ENCODE results near the gene OSBPL10.
A peak's percentile ranks its signal among the peaks of the same experiment; 100 is the strongest.

Gene OSBPL10

GRCh38 chr3:31962801-31963205, 18.3 kb downstream of the OSBPL10 start:
- no peaks in the 10 kb centered on the region for H3K9me3 ChIP-seq (ENCODE audit: insufficient read depth, low read length)
- H2AFZ ChIP-seq (ENCODE audit: low read depth, low read length): no peak overlapping the region
- TF ChIP-seq EZH2phosphoT487 (IDR thresholded peaks at IDR 0.05; ENCODE audit: low read depth) (no peak), CTCF (IDR thresholded peaks at IDR 0.05; ENCODE audit: low read depth, low read length) (no peak)
- no peaks in the 10 kb centered on the region for H3K36me3 ChIP-seq (replicated peaks; ENCODE audit: low read depth, low read length)
- H3K9ac ChIP-seq (ENCODE audit: low read length): no peak overlapping the region
- peaks cover 69% of the 10 kb centered on the region for H3K4me1 ChIP-seq (ENCODE audit: low read length)
- no peak overlapping the region for H3K4me3 ChIP-seq (ENCODE audit: low read length)
- 0 out of 2 replicates have a peak overlapping the region, but pooled peaks have one; percentile 1 for H3K4me2 ChIP-seq (ENCODE audit: low read length)
- peaks cover 82% of the 10 kb centered on the region for H3K79me2 ChIP-seq (ENCODE audit: low read length)
- H3K27me3 ChIP-seq (ENCODE audit: low read depth, low read length): no peaks in the 10 kb centered on the region
- no peak overlapping the region for H3K27ac ChIP-seq (ENCODE audit: low read length)
- no peaks in the 10 kb centered on the region for H4K20me1 ChIP-seq (ENCODE audit: insufficient read depth, low read length)

DNA sequence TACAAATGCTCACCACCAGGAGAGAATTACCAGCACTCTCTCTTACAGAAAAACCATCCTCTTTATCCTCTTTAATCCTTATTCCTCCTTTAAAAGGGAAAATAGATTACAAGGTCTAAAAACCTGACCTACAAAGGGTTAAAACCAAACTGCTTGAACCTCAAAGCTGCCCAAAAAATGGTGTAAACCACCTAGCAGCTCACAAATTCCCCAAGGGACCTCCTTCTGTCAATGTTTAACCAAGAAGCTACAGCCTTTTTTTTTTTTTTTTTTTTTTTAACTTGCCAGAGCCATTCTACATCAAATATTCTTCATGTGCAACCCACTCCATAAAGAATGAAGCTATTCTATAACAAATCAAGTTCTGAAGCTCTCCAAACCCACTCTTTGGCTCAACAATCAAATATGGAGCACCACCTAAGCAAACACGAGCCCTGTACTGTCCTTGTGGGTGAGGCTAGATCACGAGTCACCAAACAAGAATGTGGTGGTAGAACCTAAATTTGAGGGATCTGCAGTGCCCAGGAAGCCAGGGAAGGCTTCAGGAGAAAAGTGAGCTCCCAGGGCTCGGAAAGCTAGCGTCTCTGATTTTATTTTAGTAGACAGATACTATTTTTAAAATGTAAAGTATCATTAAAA, 20.1 kb downstream of the OSBPL10 start:
- Histone ChIP-seq H3K4me1 (ENCODE audit: low read length) (peaks cover 59% of the 10 kb centered on the region), H3K4me2 (ENCODE audit: low read length) (peak overlapping the region; percentile 73), H3K27me3 (ENCODE audit: low read depth, low read length) (no peaks in the 10 kb centered on the region), H3K27ac (ENCODE audit: low read length) (peak overlapping the region; percentile 73), H2AFZ (ENCODE audit: low read depth, low read length) (peak overlapping the region; percentile 63), H3K36me3 (replicated peaks; ENCODE audit: low read depth, low read length) (peaks cover 3% of the 10 kb centered on the region), H3K79me2 (ENCODE audit: low read length) (peaks cover 77% of the 10 kb centered on the region), H3K4me3 (ENCODE audit: low read length) (peak overlapping the region; percentile 51), H3K9ac (ENCODE audit: low read length) (peak overlapping the region; percentile 54), H4K20me1 (ENCODE audit: insufficient read depth, low read length) (no peaks in the 10 kb centered on the region), H3K9me3 (ENCODE audit: insufficient read depth, low read length) (peaks cover 3% of the 10 kb centered on the region)
- TF ChIP-seq EZH2phosphoT487 (IDR thresholded peaks at IDR 0.05; ENCODE audit: low read depth): no peak
- TF ChIP-seq CTCF (IDR thresholded peaks at IDR 0.05; ENCODE audit: low read depth, low read length): no peak

DNA sequence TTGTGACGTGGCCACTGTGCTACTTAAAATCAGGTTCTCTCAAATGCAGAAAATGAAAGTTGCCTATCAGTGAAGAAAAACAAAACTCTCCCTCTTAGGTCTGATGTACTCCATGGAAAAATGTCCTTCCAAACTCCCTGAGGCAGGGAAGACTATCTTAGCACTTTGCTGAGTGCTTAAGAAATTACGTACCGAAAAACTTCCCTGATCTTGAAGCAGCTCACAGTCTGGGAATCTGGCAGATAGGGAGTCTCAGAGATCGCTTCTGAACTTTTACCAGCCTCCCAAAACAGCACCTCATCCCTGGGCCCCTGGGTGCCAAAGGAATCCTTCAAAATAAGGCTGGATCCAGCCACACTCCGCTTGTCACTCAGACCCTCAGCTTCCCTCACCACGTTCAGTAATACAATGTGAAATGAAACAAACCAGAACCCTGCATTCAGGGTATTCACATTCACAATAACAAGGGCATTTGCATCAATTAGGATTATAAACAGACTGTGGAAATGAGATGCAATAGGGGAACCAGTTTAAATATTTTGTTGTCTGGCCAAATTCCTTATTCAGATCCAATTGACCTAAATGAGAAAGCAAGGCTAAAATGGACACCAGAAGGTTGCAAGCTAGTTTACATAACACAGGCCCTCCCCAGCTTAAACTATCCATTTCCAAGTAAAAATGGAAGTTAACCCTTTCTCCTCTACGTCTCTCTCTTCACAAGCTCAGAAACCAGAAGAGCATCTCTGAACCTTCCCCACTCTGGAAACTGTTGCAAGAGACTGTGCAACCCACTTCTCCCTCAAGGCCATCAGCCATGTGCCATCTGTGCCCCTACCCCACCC, 20.9 kb downstream of the OSBPL10 start:
- H3K4me1 ChIP-seq (ENCODE audit: low read length): peaks cover 59% of the 10 kb centered on the region
- H3K36me3 ChIP-seq (replicated peaks; ENCODE audit: low read depth, low read length): peaks cover 11% of the 10 kb centered on the region
- no peaks in the 10 kb centered on the region for H3K27me3 ChIP-seq (ENCODE audit: low read depth, low read length)
- peak overlapping the region; percentile 54; the same call in 1 of the 2 replicates for H3K9ac ChIP-seq (ENCODE audit: low read length)
- peaks cover 83% of the 10 kb centered on the region for H3K79me2 ChIP-seq (ENCODE audit: low read length)
- H3K9me3 ChIP-seq (ENCODE audit: insufficient read depth, low read length): peaks cover 11% of the 10 kb centered on the region
- H3K27ac ChIP-seq (ENCODE audit: low read length): peak overlapping the region; percentile 73
- peak overlapping the region; percentile 51 for H3K4me3 ChIP-seq (ENCODE audit: low read length)
- peak overlapping the region; percentile 73 for H3K4me2 ChIP-seq (ENCODE audit: low read length)
- TF ChIP-seq EZH2phosphoT487 (IDR thresholded peaks at IDR 0.05; ENCODE audit: low read depth): no peak
- no peak for TF ChIP-seq CTCF (IDR thresholded peaks at IDR 0.05; ENCODE audit: low read depth, low read length)
- H4K20me1 ChIP-seq (ENCODE audit: insufficient read depth, low read length): no peaks in the 10 kb centered on the region
- no peak overlapping the region for H2AFZ ChIP-seq (ENCODE audit: low read depth, low read length)

DNA sequence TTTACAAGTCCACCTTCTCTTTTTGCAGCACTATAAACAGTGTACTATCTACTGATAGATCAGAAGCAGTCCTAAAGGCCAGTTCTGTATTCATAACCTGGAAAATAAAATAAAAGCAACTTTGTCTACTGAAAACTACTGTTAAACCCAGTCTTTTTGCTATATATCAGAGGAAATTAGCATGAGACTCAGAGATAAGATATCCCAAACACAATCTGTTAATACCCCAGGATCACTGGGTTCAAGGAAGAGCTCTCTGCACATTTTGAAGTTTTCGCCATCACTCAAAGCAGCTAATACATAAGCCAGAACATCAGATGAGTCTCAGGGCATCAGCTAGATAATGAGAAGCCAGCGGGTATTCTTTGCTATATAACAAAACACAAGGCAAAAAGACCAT, 21.8 kb downstream of the OSBPL10 start:
- H4K20me1 ChIP-seq (ENCODE audit: insufficient read depth, low read length): no peaks in the 10 kb centered on the region
- no peaks in the 10 kb centered on the region for H3K27me3 ChIP-seq (ENCODE audit: low read depth, low read length)
- H3K9ac ChIP-seq (ENCODE audit: low read length): peak overlapping the region; percentile 54; the same call in 1 of the 2 replicates
- no peak overlapping the region for H3K27ac ChIP-seq (ENCODE audit: low read length)
- H3K36me3 ChIP-seq (replicated peaks; ENCODE audit: low read depth, low read length): peaks cover 15% of the 10 kb centered on the region
- TF ChIP-seq CTCF (IDR thresholded peaks at IDR 0.05; ENCODE audit: low read depth, low read length) (no peak), EZH2phosphoT487 (IDR thresholded peaks at IDR 0.05; ENCODE audit: low read depth) (no peak)
- no peak overlapping the region for H2AFZ ChIP-seq (ENCODE audit: low read depth, low read length)
- peaks cover 78% of the 10 kb centered on the region for H3K79me2 ChIP-seq (ENCODE audit: low read length)
- H3K4me1 ChIP-seq (ENCODE audit: low read length): peaks cover 60% of the 10 kb centered on the region
- H3K9me3 ChIP-seq (ENCODE audit: insufficient read depth, low read length): peaks cover 17% of the 10 kb centered on the region
- no peak overlapping the region; the same call in 1 of the 2 replicates for H3K4me3 ChIP-seq (ENCODE audit: low read length)
- peak overlapping the region; percentile 73 for H3K4me2 ChIP-seq (ENCODE audit: low read length)
